Left lobe of liver (tissue), 2 donors: ENCODE results near the gene COX15. TPM values are rescaled to one million over a fixed set of nuclear protein-coding genes. Genes with fewer than 3 reads are reported as not detected.
"Not testable (repeated sequence)": the region's sequence is repeated elsewhere in the genome, so short reads cannot be mapped to it uniquely, and the experiment has no call there.

Source experiments
- ATAC-seq: fragments of 200-7000 bp; cut with Tn5 transposase; one replicate; pipeline ENCODE4 v1.9.1; 2020; ENCODE audit warnings: mild to moderate bottlenecking, moderate library complexity
- DNase-seq: peaks from one replicate; pipeline ENCODE4 v3.0.0-alpha.2; 2020; ENCODE audit warnings: low spot score
- total RNA-seq: library from RNA; stranded (reverse); gene quantifications from one replicate; pipeline ENCODE4 v1.2.1, GENCODE V29; 2021
- donor health status: DM: no; HTN: no; CAD: no; lungs with moderate emphysema.
- donor health status: DM: no; HTN: yes; CAD: no.

Gene COX15
- total RNA-seq, 1 donor from 2014 or later = 22.1 TPM

DNA sequence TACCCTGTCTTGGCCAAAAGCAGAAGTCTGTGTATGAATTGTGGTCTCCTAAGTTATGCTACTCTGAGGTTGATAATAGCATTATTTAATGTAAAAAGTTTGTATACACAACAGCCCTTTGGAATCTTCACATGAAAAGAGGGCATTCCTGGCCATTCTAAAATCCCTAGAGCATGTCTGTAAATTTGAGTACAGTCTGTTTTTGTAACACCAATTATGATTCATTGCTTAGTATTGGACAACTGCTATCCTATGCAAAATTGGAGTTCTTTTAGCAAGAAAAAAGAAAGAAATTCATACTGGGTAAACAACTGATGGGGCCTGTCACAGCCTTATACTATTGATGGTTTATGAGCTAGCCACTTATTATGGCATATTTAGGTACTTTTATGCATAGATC lies 10.3 kb upstream of the COX15 start:
- no peak for DNase-seq
- ATAC-seq = no peak

DNA sequence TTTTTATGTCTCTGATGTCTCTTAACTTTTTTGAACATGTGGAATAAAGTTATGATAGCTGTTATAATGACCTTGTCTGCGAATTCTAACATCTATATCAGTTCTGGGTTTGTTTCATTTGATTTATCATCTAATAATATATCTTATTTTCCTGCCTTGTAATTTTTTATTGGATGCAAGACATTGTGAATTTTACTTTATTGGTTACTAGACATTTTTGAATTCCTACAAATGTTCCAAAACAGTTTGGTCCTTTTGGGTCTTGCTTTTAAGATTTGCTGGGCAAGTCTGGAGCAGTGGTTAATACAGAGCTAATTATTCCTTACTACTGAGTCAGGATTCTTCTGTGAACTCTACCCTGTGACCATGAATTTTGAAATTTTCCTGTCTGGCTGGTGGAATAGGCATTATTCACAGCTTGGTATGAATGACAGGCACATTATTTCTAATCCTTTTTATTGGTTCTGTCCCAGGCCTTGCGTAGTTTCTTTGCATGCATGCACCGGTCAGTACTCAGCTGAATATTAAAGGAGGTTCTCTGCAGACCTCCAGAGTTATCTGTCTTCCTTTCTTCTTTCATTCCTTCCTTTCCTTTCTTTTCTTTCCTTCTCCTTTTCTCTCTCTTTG lies 9.1 kb upstream of the COX15 start:
- ATAC-seq = no peak
- DNase-seq = no peak

GRCh38 chr10:99740260-99740659 lies 8.3 kb upstream of the COX15 start:
- DNase-seq = no peak
- ATAC-seq = no peak

- not testable (repeated sequence) for ATAC-seq, DNase-seq
Measured at GRCh38 chr10:99734111-99734510, 2.2 kb upstream of the COX15 start.

DNA sequence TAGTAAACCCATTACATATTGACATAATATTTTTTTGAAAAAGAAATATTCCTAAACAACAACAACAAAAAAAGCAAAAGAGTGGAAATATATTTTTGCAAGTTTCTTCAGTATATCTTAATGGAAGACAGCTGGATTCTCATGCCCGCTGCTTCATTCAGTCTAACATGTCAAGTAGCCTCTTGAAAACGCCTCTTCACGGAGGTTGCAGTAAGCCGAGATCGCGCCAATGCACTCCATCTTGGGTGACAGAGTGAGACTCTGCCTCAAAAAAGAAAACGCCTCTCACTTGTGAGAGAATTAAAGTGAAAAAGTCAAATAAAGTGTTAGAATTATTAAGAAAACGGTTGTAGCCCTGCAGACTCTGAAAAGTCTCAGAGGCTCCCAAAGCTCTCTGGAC lies 1.4 kb upstream of the COX15 start:
- DNase-seq (no peak), ATAC-seq (no peak)

DNA sequence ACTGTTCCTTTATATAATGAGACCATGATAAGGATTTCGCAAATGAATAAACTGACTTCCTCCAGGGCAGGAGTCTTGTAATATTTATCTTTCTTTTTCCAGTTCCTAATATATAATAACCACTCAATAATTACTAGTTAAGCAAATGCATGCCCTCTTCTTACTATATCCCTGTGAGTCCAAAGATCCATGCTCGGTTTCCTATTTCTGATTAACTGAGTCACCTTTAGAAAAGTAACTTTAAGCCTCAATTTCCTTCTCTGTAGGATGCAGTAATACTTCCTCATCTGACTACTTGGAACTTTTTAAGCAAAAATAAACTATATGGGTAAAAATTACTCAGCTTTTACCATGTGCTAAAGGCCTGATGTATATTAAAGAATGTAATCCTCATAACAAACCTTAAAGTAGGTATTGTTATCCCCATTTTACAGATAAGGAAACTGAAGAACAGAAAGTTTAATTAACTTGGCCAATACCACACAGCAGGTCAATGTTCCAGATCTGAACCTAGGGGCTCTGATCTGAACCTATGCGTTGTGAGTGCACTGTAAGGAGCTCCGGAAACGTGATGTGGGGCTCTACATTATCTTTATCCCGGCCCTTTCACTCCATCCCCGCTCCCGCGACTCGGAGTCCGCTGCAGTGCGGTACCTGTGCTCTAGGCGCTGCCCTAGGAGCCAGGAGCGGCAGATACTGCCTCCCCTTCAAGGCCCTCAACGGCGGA lies 458 bp downstream of the COX15 start:
- no peak for ATAC-seq
- DNase-seq = no peak

DNA sequence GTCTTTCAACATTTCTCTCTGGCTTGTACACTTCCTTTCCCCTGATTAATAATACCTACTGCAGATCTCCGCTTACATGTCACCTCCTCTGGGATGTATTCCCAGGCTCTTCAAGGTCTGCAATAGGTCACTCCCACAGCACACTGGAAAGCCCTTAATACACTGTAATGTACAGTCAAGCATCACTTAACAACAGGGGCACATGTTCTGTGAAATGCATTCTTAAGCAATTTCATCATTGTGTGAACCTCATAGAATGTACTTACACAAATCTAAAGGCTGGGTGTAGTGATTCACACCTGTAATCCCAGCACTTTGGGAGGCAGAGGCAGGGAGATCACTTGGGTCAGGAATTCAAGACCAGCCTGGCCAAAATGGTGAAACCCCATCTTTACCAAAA lies 1.9 kb downstream of the COX15 start:
- ATAC-seq = no peak

DNA sequence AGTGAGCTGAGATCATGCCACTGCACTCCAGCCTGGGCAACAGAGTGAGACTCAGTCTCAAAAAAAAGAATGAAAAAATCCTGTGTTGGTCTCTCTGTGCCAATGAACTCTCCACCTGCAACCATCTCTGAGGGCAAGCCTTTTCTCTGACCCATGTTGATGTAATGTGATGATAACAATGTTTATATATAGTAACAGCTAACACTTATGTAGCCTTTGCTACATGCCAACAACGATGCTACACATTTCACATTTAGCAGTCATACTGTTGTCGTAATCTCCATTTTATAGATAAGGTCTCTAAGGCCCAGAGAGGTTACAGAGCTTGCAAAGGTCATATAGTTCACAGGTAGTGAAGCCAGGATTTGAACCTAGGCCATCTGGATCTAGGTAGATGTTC lies 11.5 kb downstream of the COX15 start:
- ATAC-seq = no peak
- no peak for DNase-seq

More for the DNA sequence above, 1.9 kb downstream of the COX15 start:
- no peak for DNase-seq

- ATAC-seq (no peak), DNase-seq (no peak)
Measured at GRCh38 chr10:99714446-99714845, 17.5 kb downstream of the COX15 start.

DNA sequence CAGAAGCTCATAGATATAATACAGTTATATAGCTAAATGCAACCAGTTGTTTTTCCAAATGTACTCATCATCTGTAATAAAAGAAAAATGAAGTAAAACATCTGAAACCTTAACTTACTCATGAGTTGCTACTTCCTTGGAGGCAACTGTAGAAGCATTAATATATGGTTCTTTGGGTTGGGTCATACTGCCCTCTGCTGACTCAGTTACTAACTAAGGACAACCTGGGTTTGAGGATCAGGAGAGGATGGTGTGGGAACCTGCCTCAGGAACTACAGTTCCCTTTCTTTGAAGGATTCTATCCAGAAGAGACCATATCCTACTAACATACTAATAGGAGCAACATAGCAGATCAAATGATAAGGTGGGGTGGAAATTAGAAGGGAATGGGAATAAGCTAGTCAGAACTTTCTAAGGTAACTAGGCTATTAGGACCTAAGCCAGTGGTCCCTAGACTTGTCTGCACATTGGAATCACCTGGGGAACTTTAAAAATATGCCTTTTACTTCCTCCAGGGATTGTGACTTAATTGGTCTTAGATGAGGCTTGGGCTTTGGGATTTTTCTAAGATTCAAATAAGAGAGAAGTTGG lies 20.7 kb downstream of the COX15 start:
- DNase-seq (no peak), ATAC-seq (peak; percentile 94)

GRCh38 chr10:99709480-99710229 lies 22.3 kb downstream of the COX15 start:
- DNase-seq (no peak), ATAC-seq (no peak)

DNA sequence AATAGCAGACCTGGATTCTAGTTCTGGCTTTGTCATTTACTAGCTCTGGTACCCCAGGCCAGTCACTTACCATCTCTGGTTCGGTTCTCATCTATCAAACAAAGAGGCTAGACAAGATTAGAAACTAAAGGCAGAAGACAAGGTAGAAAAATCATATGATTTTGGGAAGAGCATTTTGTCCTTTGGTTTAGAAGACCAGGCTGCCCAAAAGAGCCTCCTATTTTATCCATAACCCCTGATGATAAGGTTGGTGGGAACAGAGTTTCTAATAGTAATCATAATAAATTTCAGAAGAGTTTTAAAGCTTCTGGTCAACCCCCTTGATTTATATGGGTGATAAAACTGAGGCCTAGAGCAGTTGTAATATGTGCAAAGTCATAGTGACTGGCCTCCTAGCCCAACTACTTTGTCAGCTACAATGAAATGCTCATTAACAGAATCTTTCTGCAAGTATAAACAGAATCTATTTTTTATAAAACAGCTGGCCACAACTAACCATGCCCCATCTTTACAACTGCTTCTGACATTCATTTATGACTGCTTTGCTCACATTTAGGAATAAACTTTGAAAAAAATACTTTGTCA lies 23.4 kb downstream of the COX15 start:
- DNase-seq (no peak), ATAC-seq (no peak)

DNA sequence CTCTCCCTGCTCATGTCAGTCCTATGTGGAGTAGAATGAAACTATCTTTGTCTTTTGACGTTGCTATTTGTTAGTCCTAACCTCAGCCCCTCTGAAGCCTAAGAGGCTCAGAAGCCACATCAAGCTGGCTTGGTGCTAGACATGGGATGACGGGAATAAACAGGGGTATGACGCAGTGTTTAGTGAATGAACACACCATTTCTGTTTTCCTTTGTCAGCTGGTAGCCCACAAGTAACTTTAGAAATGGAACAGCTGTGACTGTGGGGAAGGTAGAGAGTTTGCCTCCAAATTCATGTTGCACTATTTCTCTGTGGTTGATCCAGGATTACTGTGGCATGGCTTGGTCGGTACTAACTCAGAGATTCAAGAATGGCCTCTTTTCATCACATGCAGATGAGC lies 31.3 kb downstream of the COX15 start:
- no peak for ATAC-seq
- no peak for DNase-seq

GRCh38 chr10:99698504-99699080 lies 33.3 kb downstream of the COX15 start:
- DNase-seq = peak; percentile 68
- ATAC-seq = peak; percentile 84

GRCh38 chr10:99695761-99696160 lies 36.2 kb downstream of the COX15 start:
- ATAC-seq = peak; percentile 80

DNA sequence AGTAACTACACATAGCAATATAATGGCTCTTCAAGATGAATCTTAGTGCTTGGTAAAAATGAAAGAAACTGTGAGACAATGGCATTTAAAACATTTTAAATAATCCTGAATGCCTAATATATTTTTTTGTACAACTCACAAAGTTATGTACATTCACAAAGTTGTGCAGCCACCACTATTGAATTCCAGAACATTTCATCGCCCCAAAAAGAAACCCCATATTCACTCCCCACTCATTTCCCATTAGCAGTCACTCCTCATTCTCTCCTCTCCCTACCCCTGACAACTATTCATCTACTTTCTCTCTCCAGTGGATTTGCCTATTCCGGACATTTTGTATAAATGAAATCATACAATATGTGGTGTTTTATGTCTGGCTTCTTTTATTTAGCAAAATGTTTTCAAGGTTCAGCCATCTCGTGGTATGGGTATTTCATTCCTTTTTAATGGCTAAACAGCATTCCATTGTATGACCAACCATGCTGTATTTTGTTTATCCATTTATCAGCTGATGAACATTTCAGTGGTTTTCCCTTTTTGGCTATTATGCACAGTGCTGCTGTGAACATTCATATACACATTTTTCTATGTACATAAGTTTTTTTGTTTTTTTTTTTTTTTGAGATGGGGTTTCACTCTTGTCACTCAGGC lies 37.9 kb downstream of the COX15 start:
- ATAC-seq (no peak), DNase-seq (no peak)

More at GRCh38 chr10:99695761-99696160, 36.2 kb downstream of the COX15 start:
- peak; percentile 81 for DNase-seq

- DNase-seq (no peak), ATAC-seq (no peak)
Measured at GRCh38 chr10:99689461-99689860, 42.5 kb downstream of the COX15 start.

DNA sequence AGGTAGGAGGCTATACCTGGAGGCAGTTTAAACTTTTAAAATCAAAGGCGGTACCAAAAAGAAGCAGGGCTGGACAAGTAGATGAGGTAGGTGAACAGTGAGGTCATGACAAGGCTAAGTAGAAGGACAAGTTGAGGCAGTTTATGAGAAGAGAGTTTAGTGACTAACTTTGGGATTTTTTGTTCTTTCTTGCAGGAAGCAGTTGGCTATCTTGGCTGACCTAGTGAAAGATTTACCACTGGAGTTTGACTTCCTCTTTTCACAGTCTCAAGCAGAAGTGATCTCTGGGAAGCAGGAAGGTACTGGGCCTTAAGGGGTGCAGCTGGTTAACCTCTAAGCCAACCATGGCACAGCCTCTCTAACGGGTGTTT lies 46.3 kb downstream of the COX15 start:
- DNase-seq (no peak), ATAC-seq (peak; percentile 20)

- ATAC-seq (peak; percentile 91), DNase-seq (peak; percentile 66)
Measured at GRCh38 chr10:99682752-99683151, 49.2 kb downstream of the COX15 start.
